ENCODE measurements around the gene FAHD2B.
A peak's percentile ranks its signal among the peaks of the same experiment; 100 is the strongest.
"Not testable (repeated sequence)": the region's sequence is repeated elsewhere in the genome, so short reads cannot be mapped to it uniquely, and the experiment has no call there.

The FAHD2B gene, protein sequence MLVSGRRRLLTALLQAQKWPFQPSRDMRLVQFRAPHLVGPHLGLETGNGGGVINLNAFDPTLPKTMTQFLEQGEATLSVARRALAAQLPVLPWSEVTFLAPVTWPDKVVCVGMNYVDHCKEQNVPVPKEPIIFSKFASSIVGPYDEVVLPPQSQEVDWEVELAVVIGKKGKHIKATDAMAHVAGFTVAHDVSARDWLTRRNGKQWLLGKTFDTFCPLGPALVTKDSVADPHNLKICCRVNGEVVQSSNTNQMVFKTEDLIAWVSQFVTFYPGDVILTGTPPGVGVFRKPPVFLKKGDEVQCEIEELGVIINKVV

DNA sequence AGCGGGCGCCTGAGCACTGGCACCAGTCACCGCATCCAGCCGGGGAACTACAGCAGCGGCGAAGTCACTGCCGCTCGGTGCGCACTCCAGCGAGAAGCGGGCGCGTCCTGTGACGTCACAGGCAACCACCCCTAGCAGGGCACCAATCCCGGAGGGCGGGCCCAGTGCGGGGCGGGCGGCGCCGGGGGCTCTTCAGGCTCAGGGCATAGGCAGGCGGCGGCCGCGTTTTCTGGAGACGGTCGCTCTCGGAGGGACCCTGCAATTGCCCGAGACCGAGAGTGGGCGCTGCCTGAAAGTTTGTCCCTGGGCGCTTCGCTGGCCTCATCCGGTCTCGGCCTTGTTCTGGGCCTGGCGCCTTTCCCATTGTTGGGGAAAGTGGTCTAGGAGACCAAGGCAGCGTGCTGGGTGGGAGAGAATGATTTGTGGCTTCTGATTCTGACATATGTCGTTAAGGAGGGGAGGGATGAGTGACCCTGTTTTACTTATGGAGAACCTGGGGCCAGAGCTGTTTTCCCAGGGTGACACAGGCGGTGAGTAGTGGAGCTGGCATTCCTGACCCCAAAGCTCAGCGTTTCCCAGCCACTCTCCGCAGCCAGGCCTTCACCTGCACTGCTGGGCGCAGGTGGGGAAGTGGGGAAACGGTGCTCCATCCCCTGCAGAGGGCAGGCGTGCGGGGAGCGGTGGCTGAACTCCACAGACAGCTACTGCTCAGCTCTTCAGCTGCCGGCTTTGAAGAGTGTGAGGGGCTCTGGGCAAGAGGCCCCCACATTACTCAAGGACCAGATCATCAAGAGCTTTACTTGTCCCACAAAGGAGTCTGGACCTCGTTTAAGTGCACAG is at the start of gene FAHD2B:
Gene FAHD2B (minus strand): TSS at position 111 of the 840 bp plus-strand sequence. CDS start 3,176 bp downstream, outside the sequence.
- DNase-seq (ENCODE audit: low spot score) = peak; percentile 37

GRCh38 chr2:97144016-97144415 is 49.3 kb upstream of the FAHD2B start:
- DNase-seq (ENCODE audit: low spot score) = not testable (repeated sequence)

- not testable (repeated sequence) for DNase-seq (ENCODE audit: low spot score)
These were observed 34.4 kb upstream of the FAHD2B start for GRCh38 chr2:97129090-97129489.

DNA sequence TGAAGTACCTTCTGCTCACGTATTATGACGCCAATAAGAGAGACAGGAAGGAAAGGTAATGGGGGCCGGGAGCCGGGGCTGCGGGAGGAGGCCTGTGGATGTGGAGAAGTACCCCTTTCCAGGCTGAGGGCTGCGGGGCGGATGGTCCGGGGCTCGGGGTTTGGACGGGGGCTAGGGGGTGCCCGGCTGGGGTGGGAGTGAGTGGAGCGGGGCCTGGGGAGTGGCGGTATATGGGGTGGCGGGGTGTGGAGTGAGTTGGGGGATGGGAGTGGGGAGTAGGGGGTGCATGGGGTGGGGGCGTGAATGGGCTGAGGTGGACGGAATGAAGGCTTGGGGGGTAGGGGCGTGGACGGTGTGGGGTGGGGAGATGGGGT is 19.2 kb upstream of the FAHD2B start:
- not testable (repeated sequence) for DNase-seq (ENCODE audit: low spot score)

DNA sequence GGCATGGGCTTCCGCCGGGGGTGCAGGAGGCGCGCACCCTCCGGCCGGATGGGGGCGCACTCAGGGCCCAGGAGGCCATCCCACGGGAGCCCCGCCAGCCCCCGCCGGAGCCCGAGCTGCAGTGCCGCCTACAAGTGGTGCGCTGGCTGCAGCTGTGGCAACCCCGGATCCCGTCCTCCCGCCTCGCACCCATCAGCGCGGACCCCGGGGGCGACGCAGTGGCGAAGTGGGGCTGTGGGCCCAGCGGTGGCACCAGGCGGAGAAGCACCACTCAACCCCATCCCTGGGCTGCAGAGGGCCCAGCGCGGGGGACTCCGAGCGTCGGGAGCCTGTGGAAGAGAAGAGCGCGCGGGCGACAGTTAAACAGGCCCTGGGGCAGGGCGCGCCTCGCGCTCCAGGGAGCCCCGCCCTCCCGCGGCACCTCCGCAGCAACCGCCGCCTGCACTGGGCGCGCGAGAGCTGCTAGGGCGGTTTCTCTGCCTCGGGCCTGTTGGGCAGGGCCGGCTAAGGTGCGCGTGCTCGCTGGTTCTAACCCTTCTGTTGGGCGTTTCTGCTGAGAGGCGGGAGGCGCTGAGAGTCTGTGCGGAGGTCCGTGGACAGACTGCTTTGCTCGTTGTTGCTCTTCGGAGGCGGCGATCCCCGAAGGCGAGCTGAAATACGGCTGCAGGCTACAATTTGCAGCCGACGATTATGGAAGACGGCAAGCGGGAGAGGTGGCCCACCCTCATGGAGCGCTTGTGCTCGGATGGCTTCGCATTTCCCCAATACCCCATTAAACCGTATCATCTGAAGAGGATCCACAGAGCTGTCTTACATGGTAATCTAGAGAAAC is 18.6 kb upstream of the FAHD2B start, which contains the start of gene ANKRD36:
Gene ANKRD36 (plus strand): TSS at position 104 of the 832 bp plus-strand sequence. CDS start 587 bp downstream, at position 691.
- DNase-seq (ENCODE audit: low spot score) = peak; percentile 77

DNA sequence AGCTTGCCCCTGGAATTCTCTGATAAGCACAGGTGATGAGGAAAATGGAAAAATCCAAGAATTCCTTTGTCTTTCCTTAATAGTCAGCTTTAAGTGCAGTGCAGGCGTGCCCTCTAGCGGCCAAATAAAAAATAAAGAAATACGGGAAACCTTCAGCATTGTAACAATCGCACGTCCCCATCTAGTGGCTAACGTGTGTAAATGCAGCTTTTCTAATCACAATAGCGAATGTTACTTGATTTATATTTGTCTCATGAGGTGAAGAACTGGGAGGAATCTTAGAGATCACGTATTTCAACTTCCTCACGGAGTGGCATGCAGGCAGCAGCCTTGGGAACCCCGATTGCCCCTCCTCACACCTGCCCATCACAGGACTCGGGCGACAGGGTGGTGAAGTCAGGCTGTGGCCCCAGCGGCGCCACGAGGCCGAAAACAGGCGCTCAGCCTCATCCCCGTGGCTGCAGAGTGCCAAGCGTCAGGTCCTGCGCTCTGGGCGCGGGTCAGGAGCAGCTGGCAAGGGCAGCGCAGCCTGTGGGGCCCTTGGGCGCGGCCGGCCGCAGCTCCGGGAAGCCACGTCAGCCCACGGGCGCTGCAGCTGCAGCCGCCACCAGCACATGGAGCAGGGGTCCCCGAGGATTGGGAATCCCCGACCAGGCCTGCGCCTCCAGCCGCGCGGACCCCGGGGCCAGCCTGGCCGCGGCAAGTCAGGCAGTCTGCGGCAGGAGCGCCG is 17.8 kb upstream of the FAHD2B start:
- peak; percentile 13 for DNase-seq (ENCODE audit: low spot score)

DNA sequence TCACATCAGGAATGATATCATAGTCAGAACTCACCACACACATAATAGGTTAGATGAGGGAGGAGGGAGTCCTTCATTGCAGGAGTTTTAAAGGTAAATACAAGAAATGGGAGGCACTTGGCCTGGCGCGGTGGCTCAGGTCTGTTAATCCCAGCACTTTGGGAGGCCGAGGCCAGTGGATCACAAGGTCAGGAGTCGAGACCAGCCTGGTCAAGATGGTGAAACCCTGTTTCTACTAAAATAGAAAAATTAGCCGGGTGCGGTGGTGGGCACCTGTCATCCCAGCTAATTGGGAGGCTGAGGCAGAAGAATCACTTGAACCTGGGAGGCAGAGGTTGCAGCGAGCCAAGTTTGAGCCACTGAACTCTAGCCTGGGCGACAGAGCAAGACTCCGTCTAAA is 16.6 kb upstream of the FAHD2B start:
- DNase-seq (ENCODE audit: low spot score) = not testable (repeated sequence)

DNA sequence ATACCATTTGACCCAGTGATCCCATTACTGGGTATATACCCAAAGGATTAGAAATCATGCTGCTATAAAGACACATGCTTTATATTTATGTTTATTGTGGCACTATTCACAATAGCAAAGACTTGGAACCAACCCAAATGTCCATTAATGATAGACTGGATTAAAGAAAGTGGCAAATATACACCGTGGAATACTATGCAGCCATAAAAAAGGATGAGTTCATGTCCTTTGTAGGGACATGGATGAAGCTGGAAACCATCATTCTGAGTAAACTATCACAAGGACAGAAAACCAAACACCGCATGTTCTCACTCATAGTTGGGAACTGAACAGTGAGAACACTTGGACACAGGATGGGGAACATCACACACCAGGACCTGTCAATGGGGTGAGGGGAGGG is 12.2 kb upstream of the FAHD2B start:
- not testable (repeated sequence) for DNase-seq (ENCODE audit: low spot score)

DNA sequence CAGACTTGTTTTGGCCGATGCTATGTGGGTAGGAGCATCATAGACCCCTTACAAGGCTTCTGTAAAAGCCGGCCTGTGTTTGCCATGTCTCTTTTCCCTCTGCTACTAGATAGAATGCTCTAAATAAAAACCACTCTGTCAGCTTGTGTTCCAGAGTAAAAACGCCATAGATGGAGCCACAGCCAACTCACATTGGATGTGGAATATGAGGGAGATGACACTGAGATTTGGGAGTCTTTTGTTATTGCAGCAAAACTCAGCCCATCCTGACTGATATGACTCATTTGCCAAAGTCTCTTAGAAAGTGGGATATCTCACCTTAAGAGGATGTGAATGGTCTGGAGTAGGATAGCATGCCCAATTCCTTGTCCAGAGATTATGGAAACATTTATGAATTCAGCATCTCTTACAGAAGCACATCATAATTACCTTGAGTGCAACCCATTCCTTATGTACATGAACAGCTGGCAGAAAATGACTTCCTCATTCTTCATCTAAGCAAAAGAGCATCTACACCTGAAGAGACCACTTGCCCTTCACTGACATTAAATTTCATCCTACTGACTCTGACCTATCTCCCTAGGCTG is 4.2 kb upstream of the FAHD2B start:
- DNase-seq (ENCODE audit: low spot score) = not testable (repeated sequence)

DNA sequence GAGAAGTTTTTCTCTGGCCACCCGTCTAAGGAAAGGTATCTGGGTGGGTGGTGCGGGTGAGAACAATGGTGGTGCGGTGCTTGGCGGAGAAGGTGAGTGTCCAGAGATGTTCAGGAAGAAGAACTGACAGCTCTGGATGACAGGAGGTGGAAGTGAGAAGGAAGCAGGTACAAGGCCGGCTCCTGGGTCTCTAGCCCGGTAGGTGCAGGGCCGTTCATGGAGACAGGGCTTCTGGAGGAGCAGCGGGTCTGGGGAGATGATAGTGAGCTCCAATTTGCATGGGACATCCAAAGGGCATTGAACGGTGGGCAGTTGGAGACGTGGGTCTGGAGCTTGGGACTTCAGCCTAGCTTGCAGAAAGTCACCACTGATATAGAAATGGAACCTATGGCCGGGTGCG is 979 bp upstream of the FAHD2B start:
- DNase-seq (ENCODE audit: low spot score) = no peak

DNA sequence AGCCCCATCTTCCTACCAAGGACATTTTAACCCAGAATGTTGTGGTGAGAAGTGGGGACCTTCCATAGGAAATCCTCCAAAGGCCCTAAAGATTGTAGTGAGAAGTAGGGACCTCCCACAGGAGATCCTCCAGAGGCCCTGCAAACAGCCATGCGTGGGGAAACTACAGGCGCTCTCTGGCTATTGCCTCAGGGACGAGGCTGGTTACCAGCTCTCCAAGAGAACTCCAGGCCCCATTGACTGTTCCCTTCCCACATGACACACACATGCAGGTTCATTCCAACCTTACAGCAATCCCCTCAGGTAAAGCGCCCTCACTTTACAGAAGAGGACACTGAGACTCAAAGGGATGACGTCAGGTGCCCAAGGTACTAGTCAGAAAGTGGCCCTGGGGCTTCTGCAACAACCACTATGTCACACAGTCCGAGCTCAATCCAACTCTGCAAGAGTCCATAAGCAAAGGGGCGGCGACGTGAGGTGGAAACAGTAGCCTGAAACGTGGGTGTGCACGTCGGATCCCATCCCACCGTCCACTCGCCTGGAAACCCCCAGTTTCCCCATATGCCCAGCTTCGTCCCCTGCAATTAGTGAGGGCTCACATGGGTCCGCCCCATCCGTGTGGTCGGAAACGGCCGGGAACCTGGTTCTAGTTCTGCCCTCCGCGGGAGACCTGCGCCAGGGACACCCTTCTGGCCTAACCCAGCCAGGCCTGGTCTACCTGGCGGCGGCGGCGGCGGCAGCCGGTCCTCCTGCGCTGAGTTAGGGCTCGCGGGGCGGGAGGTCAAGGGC is 505 bp downstream of the FAHD2B start:
- peak; percentile 6 for DNase-seq (ENCODE audit: low spot score)

DNA sequence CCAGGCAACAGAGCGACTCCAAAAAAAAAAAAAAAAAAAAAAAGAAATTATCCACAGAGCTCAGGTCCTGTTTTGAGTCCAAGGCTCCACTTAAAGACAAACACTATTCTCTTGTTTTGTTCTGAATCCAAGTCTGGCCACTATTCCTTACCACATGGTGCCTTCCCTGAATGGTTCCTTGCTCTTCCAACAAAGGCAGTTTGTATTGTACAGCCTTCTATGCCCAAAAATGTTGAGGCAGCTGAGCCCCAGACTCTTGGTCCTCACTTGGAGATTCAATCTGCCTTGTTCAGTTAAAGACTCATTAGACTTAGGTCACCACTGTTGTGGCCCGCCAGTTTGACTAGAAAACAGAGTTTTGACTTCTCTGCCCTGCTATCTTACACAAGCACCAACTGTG is 1.7 kb downstream of the FAHD2B start:
- DNase-seq (ENCODE audit: low spot score) = not testable (repeated sequence)

GRCh38 chr2:97088706-97089105 is 6.0 kb downstream of the FAHD2B start:
- not testable (repeated sequence) for DNase-seq (ENCODE audit: low spot score)

DNA sequence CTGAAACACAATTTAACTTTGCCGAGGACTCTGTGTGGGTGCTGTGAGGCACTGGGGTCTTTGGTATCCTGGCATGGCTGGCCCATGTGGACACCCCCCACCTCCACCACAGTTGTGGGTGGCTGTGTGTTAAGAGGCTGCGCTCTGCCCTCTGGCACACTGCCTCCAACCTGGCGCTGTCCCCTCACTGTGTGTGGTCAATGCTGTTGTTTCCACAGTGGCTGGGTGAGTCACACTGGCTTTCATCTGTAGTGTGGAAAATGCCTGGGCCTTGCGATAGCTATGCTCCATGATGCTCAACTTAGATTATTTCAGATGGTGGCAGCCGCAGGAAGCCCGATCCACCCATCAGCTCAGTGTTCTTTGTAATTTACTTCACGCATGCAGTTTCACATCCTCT is 9.6 kb downstream of the FAHD2B start:
- not testable (repeated sequence) for DNase-seq (ENCODE audit: low spot score)

DNA sequence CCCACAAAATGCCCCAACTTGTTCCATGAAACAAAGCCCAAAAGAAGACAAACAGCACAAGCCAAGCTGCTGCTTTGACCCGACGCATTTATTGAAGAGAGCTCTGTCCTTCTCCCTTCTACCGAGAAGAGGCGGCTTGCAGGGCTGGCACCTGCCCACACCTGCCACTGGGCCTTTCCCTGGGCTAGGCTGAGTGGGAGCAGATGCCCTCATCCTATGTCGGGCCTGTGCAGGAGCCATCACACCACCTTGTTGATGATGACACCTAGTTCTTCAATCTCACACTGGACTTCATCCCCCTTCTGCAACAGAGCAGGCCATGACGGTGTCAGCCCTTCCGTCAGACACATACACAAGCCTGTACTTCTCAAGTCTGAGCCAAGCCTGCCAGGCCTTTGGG is 11.2 kb downstream of the FAHD2B start:
- DNase-seq (ENCODE audit: low spot score) = peak; percentile 1

GRCh38 chr2:97082206-97082605 is 12.5 kb downstream of the FAHD2B start:
- DNase-seq (ENCODE audit: low spot score) = not testable (repeated sequence)

GRCh38 chr2:97080855-97081254 is 13.8 kb downstream of the FAHD2B start:
- not testable (repeated sequence) for DNase-seq (ENCODE audit: low spot score)

DNA sequence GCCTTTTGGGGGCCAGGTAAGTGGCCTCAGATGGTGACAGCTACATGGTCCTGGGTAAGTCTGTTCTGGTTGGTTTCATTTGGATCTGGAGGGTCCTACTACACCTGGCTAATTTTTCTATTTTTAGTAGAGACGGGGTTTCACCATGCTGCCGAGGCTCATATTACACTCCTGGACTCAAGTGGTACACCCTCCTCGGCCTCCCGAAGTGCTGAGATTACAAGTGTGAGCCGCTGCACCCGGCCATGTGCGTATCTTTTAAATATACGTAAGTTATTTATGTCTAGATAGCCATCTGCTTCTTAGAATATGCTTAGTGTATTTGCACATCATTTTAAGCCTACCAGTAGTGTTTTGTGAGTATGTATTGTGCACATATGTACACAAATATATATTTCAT is 17.5 kb downstream of the FAHD2B start:
- not testable (repeated sequence) for DNase-seq (ENCODE audit: low spot score)

- DNase-seq (ENCODE audit: low spot score) = not testable (repeated sequence)
These were observed 23.8 kb downstream of the FAHD2B start for GRCh38 chr2:97070915-97071314.

DNA sequence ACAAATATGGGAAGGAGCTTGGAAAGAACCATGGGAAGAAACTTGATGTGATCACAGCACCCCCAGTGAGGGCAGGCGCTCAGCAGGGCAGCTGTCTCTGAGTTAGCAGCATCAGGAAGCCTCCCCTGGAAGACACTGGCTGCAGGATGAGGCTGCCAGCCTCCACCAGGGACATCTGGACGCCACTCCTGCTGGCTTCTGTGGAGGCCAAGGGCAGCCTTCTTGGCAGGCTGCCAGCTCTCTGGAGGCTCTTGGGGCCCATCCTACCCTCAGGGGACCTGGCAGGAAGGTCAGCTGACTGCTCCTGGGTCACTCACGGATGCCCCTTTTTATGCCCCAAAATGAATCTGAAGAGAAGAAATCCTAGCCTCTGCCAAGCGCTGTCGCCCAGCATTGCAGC is 26.0 kb downstream of the FAHD2B start:
- DNase-seq (ENCODE audit: low spot score) = not testable (repeated sequence)

Measured in AG20443 (cell line).